GM21447 (cell line): ENCODE data around the gene MSRB2.
A peak's percentile ranks its signal among the peaks of the same experiment; 100 is the strongest.

ENCODE experiments used
- ATAC-seq: cut with Tn5 transposase; IDR thresholded peaks from one replicate; pipeline ENCODE4 v1.9.1; 2021; ENCODE audit not compliant: unreplicated experiment

MSRB2 gene

DNA sequence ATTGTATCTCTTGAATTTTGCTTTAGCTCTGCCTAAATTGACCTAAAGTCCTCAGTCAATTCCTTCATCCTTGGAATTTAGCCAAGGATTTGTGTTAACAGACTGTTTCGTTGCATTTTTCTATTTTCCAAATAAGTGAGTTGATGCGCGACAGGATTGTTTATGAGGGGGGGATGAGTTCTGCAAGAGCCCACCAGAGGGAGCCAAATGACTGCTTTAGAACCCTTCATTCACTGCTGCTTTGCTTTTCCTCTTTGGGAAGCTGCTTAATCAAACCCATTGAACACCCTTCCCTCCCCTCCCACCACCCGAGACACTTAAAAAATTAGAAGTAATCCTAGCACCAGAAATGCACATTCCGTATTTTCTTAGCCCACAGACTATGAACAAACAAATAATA lies 63.0 kb downstream of the MSRB2 start:
- ATAC-seq: peak; percentile 72

DNA sequence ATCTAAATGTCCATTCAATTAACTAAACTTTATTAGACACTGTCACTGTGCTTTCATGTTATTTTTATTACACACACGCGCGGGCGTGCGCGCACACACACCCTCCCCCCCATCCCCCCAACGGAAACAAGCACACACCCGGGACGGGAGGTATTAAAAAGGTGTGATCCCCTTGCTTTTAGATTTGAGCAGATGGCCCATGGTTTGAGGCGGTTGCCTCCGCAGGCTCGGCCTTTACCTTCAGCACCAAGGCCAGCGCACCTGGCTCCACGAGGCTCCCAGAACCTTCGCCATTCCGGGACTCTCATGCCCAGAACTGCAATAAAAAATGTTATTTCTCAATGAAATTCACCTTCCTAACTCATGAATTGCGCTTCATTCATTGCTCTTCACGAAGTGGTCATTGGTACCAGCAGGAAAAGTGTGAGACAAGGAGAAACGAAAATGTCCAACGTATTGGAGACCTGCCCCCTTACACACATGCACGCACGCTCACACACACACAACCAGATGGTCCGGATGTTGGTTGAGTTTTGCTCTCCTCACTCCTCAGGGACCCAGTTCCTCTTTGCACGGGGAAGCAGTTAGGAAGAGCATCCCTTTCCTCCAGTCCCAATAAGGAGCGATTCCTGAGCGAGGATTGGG lies 76.0 kb downstream of the MSRB2 start:
- ATAC-seq: no peak
